ENCODE data around the gene NEK10.

DNA sequence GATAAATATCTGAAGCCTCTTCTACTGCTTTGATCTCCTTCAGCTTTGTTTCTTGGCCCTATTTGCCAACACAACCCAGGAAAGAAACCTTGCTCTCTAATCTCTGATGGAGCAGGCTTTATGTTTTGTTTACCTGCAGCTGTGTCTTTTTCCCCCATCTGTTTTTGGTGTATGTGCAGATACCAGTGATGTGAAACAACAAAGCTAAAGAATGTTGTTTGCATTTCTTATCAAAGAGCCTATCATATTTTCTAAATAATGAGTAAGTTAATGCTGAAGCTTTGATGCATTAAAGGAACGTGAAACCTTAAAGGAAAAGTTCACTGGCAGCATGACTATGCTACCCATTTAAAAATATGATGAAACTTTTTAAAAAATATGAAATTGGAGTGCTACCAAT, 238.4 kb downstream of the NEK10 start:
- TF ChIP-seq, protein P1, sequence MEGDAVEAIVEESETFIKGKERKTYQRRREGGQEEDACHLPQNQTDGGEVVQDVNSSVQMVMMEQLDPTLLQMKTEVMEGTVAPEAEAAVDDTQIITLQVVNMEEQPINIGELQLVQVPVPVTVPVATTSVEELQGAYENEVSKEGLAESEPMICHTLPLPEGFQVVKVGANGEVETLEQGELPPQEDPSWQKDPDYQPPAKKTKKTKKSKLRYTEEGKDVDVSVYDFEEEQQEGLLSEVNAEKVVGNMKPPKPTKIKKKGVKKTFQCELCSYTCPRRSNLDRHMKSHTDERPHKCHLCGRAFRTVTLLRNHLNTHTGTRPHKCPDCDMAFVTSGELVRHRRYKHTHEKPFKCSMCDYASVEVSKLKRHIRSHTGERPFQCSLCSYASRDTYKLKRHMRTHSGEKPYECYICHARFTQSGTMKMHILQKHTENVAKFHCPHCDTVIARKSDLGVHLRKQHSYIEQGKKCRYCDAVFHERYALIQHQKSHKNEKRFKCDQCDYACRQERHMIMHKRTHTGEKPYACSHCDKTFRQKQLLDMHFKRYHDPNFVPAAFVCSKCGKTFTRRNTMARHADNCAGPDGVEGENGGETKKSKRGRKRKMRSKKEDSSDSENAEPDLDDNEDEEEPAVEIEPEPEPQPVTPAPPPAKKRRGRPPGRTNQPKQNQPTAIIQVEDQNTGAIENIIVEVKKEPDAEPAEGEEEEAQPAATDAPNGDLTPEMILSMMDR (conservative IDR thresholded peaks at IDR 0.05; ENCODE audit: low read length) = no peak
- TF ChIP-seq EZH2phosphoT487 (IDR thresholded peaks at IDR 0.05; ENCODE audit: borderline replicate concordance, low read depth, low read length) = no peak

All from OCI-LY7 (cell line).